MG63 (cell line): Measurements from ENCODE around the gene NEK6. TPM values are rescaled to one million over a fixed set of nuclear protein-coding genes. Genes with fewer than 3 reads are reported as not detected.

Experiments used
- DNase-seq: peaks from one replicate; pipeline ENCODE4 v3.0.0-alpha.2; 2020
- H3K27me3 ChIP-seq: fragments of 250-450 bp; sonication (Bioruptor Pico); 2 replicates; pipeline ENCODE4 v1.5.1; 2020; ENCODE audit warnings: mild to moderate bottlenecking, moderate library complexity
- H3K36me3 ChIP-seq: fragments of 250-450 bp; sonication (Bioruptor Pico); 2 replicates; pipeline ENCODE4 v1.5.1; 2020; ENCODE audit warnings: mild to moderate bottlenecking, moderate library complexity
- H3K4me3 ChIP-seq: fragments of 250-450 bp; sonication (Bioruptor Pico); 2 replicates; pipeline ENCODE4 v1.5.1; 2020; ENCODE audit warnings: mild to moderate bottlenecking, moderate library complexity
- H3K9me3 ChIP-seq: fragments of 250-450 bp; sonication (Bioruptor Pico); 2 replicates; pipeline ENCODE4 v1.5.1; 2020; ENCODE audit warnings: mild to moderate bottlenecking, moderate library complexity
- total RNA-seq: library from RNA; depleted of rRNA; stranded (reverse); fragments of >200 nt; shearing (Covaris generic); gene quantifications from 2 replicates; pipeline ENCODE4 v1.2.3, GENCODE V29; 2014; ENCODE audit warnings: low replicate concordance

NEK6 gene
- total RNA-seq, 1 experiment from 2014 or later, result 25.0 TPM

- Histone ChIP-seq H3K9me3 (no peaks in the 10 kb centered on the region), H3K36me3 (peaks cover 42% of the 10 kb centered on the region), H3K27me3 (no peaks in the 10 kb centered on the region), H3K4me3 (no peak overlapping the region)
- no peak for DNase-seq
Observed at GRCh38 chr9:124332361-124333202, 74.8 kb downstream of the NEK6 start.

GRCh38 chr9:124333203-124333579, 75.4 kb downstream of the NEK6 start:
- no peak for DNase-seq
- Histone ChIP-seq H3K9me3 (no peaks in the 10 kb centered on the region), H3K36me3 (peaks cover 45% of the 10 kb centered on the region), H3K27me3 (no peaks in the 10 kb centered on the region), H3K4me3 (no peak overlapping the region)

- DNase-seq, result no peak
- no peaks in the 10 kb centered on the region for H3K27me3 ChIP-seq
- no peak overlapping the region for H3K4me3 ChIP-seq
- H3K36me3 ChIP-seq, result peaks cover 43% of the 10 kb centered on the region
- H3K9me3 ChIP-seq, result no peaks in the 10 kb centered on the region
Observed at GRCh38 chr9:124334568-124335319, 77.0 kb downstream of the NEK6 start.

- Histone ChIP-seq H3K36me3 (peaks cover 42% of the 10 kb centered on the region), H3K9me3 (no peaks in the 10 kb centered on the region), H3K27me3 (no peaks in the 10 kb centered on the region), H3K4me3 (no peak overlapping the region)
- DNase-seq, result no peak
Observed at GRCh38 chr9:124335320-124335707, 77.6 kb downstream of the NEK6 start.

GRCh38 chr9:124337562-124337961, 79.8 kb downstream of the NEK6 start:
- Histone ChIP-seq H3K4me3 (no peak overlapping the region), H3K27me3 (no peaks in the 10 kb centered on the region), H3K36me3 (peaks cover 46% of the 10 kb centered on the region)

GRCh38 chr9:124339603-124340146, 81.9 kb downstream of the NEK6 start:
- H3K9me3 ChIP-seq, result no peaks in the 10 kb centered on the region
- no peak for DNase-seq
- H3K27me3 ChIP-seq, result no peaks in the 10 kb centered on the region
- H3K36me3 ChIP-seq, result peaks cover 56% of the 10 kb centered on the region
- no peak overlapping the region for H3K4me3 ChIP-seq

More at GRCh38 chr9:124337562-124337961, 79.8 kb downstream of the NEK6 start:
- no peak for DNase-seq
- H3K9me3 ChIP-seq, result no peaks in the 10 kb centered on the region

- Histone ChIP-seq H3K27me3 (no peaks in the 10 kb centered on the region), H3K9me3 (no peaks in the 10 kb centered on the region), H3K4me3 (no peak overlapping the region), H3K36me3 (peaks cover 57% of the 10 kb centered on the region)
- no peak for DNase-seq
Observed at GRCh38 chr9:124340219-124341069, 82.7 kb downstream of the NEK6 start.

- H3K4me3 ChIP-seq, result no peak overlapping the region
- no peaks in the 10 kb centered on the region for H3K27me3 ChIP-seq
- H3K36me3 ChIP-seq, result peaks cover 60% of the 10 kb centered on the region
- DNase-seq, result no peak
- no peaks in the 10 kb centered on the region for H3K9me3 ChIP-seq
Observed at GRCh38 chr9:124341455-124342170, 83.9 kb downstream of the NEK6 start.

- peaks cover 63% of the 10 kb centered on the region for H3K36me3 ChIP-seq
- DNase-seq, result no peak
- no peak overlapping the region for H3K4me3 ChIP-seq
- no peaks in the 10 kb centered on the region for H3K27me3 ChIP-seq
- H3K9me3 ChIP-seq, result no peaks in the 10 kb centered on the region
Observed at GRCh38 chr9:124342402-124342775, 84.6 kb downstream of the NEK6 start.

GRCh38 chr9:124342776-124343485, 85.2 kb downstream of the NEK6 start:
- peak; percentile 96 for DNase-seq
- no peaks in the 10 kb centered on the region for H3K9me3 ChIP-seq
- H3K36me3 ChIP-seq, result peaks cover 63% of the 10 kb centered on the region
- H3K27me3 ChIP-seq, result no peaks in the 10 kb centered on the region
- H3K4me3 ChIP-seq, result no peak overlapping the region

GRCh38 chr9:124343533-124344290, 86.0 kb downstream of the NEK6 start:
- Histone ChIP-seq H3K27me3 (no peaks in the 10 kb centered on the region), H3K9me3 (no peaks in the 10 kb centered on the region), H3K36me3 (peaks cover 68% of the 10 kb centered on the region), H3K4me3 (no peak overlapping the region)
- no peak for DNase-seq

GRCh38 chr9:124344291-124345050, 86.7 kb downstream of the NEK6 start:
- Histone ChIP-seq H3K36me3 (peaks cover 69% of the 10 kb centered on the region), H3K9me3 (no peaks in the 10 kb centered on the region), H3K4me3 (no peak overlapping the region), H3K27me3 (no peaks in the 10 kb centered on the region)
- no peak for DNase-seq

GRCh38 chr9:124345063-124345462, 87.3 kb downstream of the NEK6 start:
- Histone ChIP-seq H3K27me3 (no peaks in the 10 kb centered on the region), H3K36me3 (peaks cover 72% of the 10 kb centered on the region), H3K9me3 (no peaks in the 10 kb centered on the region), H3K4me3 (no peak overlapping the region)
- DNase-seq, result no peak

- no peak for DNase-seq
- Histone ChIP-seq H3K36me3 (peaks cover 69% of the 10 kb centered on the region), H3K4me3 (no peak overlapping the region), H3K27me3 (no peaks in the 10 kb centered on the region), H3K9me3 (no peaks in the 10 kb centered on the region)
Observed at GRCh38 chr9:124345751-124346281, 88.1 kb downstream of the NEK6 start.
